Endodermal cell (in vitro differentiated cells): ENCODE measurements around the gene DPP3. TPM values are rescaled to one million over a fixed set of nuclear protein-coding genes. Genes with fewer than 3 reads are reported as not detected.

Source experiments
- DNase-seq: peaks from one replicate; pipeline ENCODE4 v3.0.0-alpha.2; 2017
- H3K27ac ChIP-seq: 2 replicates; pipeline ENCODE4 v1.5.1; 2013; ENCODE audit warnings: mild to moderate bottlenecking, low read depth, low read length, moderate library complexity
- H3K27me3 ChIP-seq: 2 replicates; pipeline ENCODE4 v1.6.1; 2013; ENCODE audit warnings: mild to moderate bottlenecking, low read length, moderate library complexity; ENCODE audit not compliant: insufficient read depth, control insufficient read depth, poor library complexity, severe bottlenecking
- H3K36me3 ChIP-seq: 2 replicates; pipeline ENCODE4 v1.7.0; 2013; ENCODE audit warnings: mild to moderate bottlenecking, low read length, moderate library complexity; ENCODE audit not compliant: control insufficient read depth, insufficient read depth
- H3K4me1 ChIP-seq: one replicate; pipeline ENCODE4 v1.7.0; 2013; ENCODE audit warnings: low read length; ENCODE audit not compliant: control insufficient read depth, insufficient read depth
- H3K4me3 ChIP-seq: 2 replicates; pipeline ENCODE4 v1.5.1; 2013; ENCODE audit warnings: mild to moderate bottlenecking, low read length, moderate library complexity
- H3K9ac ChIP-seq: 2 replicates; pipeline ENCODE4 v1.6.1; 2013; ENCODE audit warnings: mild to moderate bottlenecking, low read length, moderate library complexity; ENCODE audit not compliant: poor library complexity, severe bottlenecking; ENCODE audit errors: extremely low read depth
- H3K9me3 ChIP-seq: 2 replicates; pipeline ENCODE4 v1.6.1; 2013; ENCODE audit warnings: mild to moderate bottlenecking, low read length, moderate library complexity; ENCODE audit not compliant: control insufficient read depth
- H3K27ac Mint-ChIP-seq: 2 replicates; pipeline ENCODE4 v1.8.0; 2020; ENCODE audit warnings: mixed read lengths
- H3K27me3 Mint-ChIP-seq: 2 replicates; pipeline ENCODE4 v1.8.0; 2021; ENCODE audit warnings: mild to moderate bottlenecking, mixed read lengths; ENCODE audit not compliant: insufficient read depth
- H3K36me3 Mint-ChIP-seq: 2 replicates; pipeline ENCODE4 v1.8.0; 2020; ENCODE audit warnings: low read depth, mixed read lengths
- H3K4me1 Mint-ChIP-seq: 2 replicates; pipeline ENCODE4 v1.8.0; 2020; ENCODE audit warnings: mixed read lengths
- H3K4me3 Mint-ChIP-seq: 2 replicates; pipeline ENCODE4 v1.8.0; 2020; ENCODE audit warnings: mild to moderate bottlenecking, moderate library complexity, mixed read lengths
- H3K9me3 Mint-ChIP-seq: 2 replicates; pipeline ENCODE4 v1.8.0; 2020; ENCODE audit warnings: mild to moderate bottlenecking, mixed read lengths
- CTCF ChIP-seq: fragments of 200-600 bp; sonication (generic); conservative IDR thresholded peaks from 2 replicates; pipeline ENCODE4 v1.5.0; 2021; ENCODE audit warnings: antibody characterized with exemption, mild to moderate bottlenecking
- WGBS, 2 experiments: methylation state at CpG; one replicate each; pipeline versions ENCODE4 v1.1.5 to v1.1.7; 2013; ENCODE audit warnings: missing lambda C conversion rate in 2 of 2, mixed read lengths in 1 of 2; ENCODE audit not compliant: insufficient coverage in 1 of 2, insufficient read length in 1 of 2; 5-methylcytosine and 5-hydroxymethylcytosine counted together
- total RNA-seq, 2 donors: library from RNA; stranded (reverse); fragmentation: NEBNext Ultra II Directional in 1 of 2; extraction: Animal tissue kit (Norgen Biotek cat#: 25700) in 1 of 2; gene quantifications; 2 replicates in 1 of 2; 3 replicates in 1 of 2; pipeline ENCODE4 v1.2.1, GENCODE V29; 2021

DPP3 gene
- total RNA-seq, 2 donors from 2014 or later = 84.8 to 86.3 TPM

DNA sequence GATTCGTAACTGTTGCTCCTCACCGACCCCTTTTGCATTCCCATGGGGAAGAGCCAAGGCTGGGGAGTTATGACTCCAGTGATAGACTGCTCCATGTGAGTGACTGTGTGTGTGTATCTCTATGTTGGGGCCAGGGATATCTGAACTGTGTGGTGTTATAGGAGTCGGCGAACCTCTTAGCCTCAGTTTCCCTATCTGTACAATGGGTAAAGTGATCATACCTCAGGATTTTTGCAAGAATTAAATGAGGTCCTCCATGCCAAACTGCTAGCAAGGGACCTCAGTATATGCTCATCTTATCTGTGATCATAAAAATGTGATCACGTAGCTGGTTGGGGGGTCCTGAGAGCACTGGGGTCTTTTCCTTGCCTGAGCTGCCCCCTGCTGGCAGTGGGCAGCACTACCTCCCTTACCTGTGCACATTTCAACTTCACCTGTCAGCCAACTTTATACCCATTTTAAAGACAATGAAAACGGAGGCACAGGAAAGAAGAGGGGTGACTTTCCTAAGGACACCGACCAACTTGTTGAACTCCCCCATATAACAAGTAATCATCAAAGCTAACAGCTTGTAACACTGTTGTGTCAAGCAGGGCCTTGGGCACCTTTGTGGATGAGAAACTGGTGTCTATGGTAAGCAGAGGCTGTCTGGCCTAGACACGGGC lies 1.4 kb upstream of the DPP3 start:
- Histone ChIP-seq H3K9me3 (no peaks in the 10 kb centered on the region), H3K36me3 (peaks cover 20% of the 10 kb centered on the region), H3K27ac (no peak overlapping the region), H3K4me3 (peak overlapping the region; percentile 88), H3K27me3 (no peaks in the 10 kb centered on the region), H3K9ac (peak overlapping the region; percentile 88), H3K4me1 (peaks cover 6% of the 10 kb centered on the region)
- peak; percentile 77 for DNase-seq
- peak overlapping the region; percentile 89 for H3K4me3 Mint-ChIP-seq
- H3K9me3 Mint-ChIP-seq = no peaks in the 10 kb centered on the region
- WGBS, 2 experiments = 67 to 76% methylated on average over 6 to 7 of the region's 8 CpGs
- H3K36me3 Mint-ChIP-seq = peaks cover 15% of the 10 kb centered on the region
- no peaks in the 10 kb centered on the region for H3K27me3 Mint-ChIP-seq
- H3K4me1 Mint-ChIP-seq = peaks cover 4% of the 10 kb centered on the region
- peak; percentile 93 for TF ChIP-seq CTCF
- H3K27ac Mint-ChIP-seq = peak overlapping the region; percentile 96

DNA sequence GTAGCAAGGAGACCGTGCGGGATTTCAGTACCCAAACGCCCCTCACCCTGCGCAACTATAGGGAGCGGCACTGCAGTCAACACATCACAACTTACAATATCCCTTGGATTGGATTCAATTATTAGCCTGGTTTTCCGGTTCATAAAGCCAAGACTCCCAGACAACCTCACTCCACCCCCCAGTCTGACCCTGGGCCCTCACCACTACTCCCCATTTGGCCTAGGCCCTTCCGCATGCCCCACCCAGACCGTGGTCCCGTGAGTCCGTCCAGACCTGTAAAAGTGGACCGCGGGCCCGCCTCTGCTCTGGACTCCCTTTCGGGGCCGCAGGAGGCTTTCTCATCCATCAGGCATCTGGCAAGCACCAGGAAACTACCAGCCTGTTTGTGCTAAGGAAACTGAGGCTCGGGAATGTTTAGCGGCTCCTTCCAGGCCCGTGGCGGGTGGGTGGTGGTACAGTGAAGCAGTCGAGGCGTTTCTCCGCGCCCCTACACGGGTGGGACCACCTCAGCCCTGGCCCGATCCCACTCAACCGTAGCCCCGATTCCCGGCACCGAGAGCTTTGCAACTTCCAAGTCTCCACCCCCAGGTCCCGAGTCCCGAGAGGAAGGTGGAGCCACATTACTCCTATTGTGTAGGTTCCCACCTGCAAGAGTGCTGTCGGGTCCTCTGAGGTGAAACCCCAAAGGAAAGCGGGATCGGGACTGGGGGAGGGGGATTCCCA lies 679 bp upstream of the DPP3 start:
- no peaks in the 10 kb centered on the region for H3K9me3 ChIP-seq
- peaks cover 20% of the 10 kb centered on the region for H3K36me3 ChIP-seq
- H3K4me1 ChIP-seq = no peaks in the 10 kb centered on the region
- WGBS, 2 experiments = 5 to 8% methylated on average over 22 to 34 of the region's 34 CpGs
- Mint-ChIP-seq H3K4me1 (no peaks in the 10 kb centered on the region), H3K36me3 (peaks cover 17% of the 10 kb centered on the region), H3K27ac (peak overlapping the region; percentile 96), H3K27me3 (no peaks in the 10 kb centered on the region), H3K9me3 (no peaks in the 10 kb centered on the region), H3K4me3 (peak overlapping the region; percentile 89)
- peak overlapping the region; percentile 88 for H3K9ac ChIP-seq
- H3K4me3 ChIP-seq = peak overlapping the region; percentile 88
- peak; percentile 53 for DNase-seq
- no peak for TF ChIP-seq CTCF
- H3K27me3 ChIP-seq = no peaks in the 10 kb centered on the region
- H3K27ac ChIP-seq = peak overlapping the region; percentile 92

GRCh38 chr11:66484806-66485380 lies 4.7 kb downstream of the DPP3 start:
- H3K27ac ChIP-seq = no peak overlapping the region
- H3K9me3 Mint-ChIP-seq = no peaks in the 10 kb centered on the region
- DNase-seq = no peak
- peaks cover 47% of the 10 kb centered on the region for H3K36me3 Mint-ChIP-seq
- no peaks in the 10 kb centered on the region for H3K4me1 Mint-ChIP-seq
- H3K27ac Mint-ChIP-seq = no peak overlapping the region
- TF ChIP-seq CTCF = no peak
- H3K9ac ChIP-seq = no peak overlapping the region
- WGBS, 2 experiments = 88 to 96% methylated on average over 3 to 7 of the region's 7 CpGs
- H3K36me3 ChIP-seq = peaks cover 40% of the 10 kb centered on the region
- no peak overlapping the region for H3K4me3 Mint-ChIP-seq
- H3K27me3 ChIP-seq = no peaks in the 10 kb centered on the region
- H3K27me3 Mint-ChIP-seq = no peaks in the 10 kb centered on the region
- no peaks in the 10 kb centered on the region for H3K4me1 ChIP-seq
- H3K4me3 ChIP-seq = no peak overlapping the region
- no peaks in the 10 kb centered on the region for H3K9me3 ChIP-seq
